Esophagus muscularis mucosa (tissue), 4 donors: Measurements from ENCODE around the gene MAD1L1. TPM values are rescaled to one million over a fixed set of nuclear protein-coding genes. Genes with fewer than 3 reads are reported as not detected.

ENCODE experiments used
- DNase-seq: peaks from one replicate; pipeline ENCODE4 v3.0.0-alpha.2; 2017; ENCODE audit errors: extremely low spot score
- H3K27ac ChIP-seq, 4 donors: fragments of 200-600 bp; sonication (generic); replicated peaks in 1 of 4; 1 replicate in 3 of 4; 2 replicates in 1 of 4; pipeline ENCODE4 v1.5.1; 2016 to 2019; ENCODE audit warnings: mild to moderate bottlenecking in 1 of 4
- H3K27me3 ChIP-seq, 4 donors: fragments of 200-600 bp; sonication (generic); one replicate each; pipeline versions ENCODE4 v1.5.1 to v1.6.0; 2016 to 2019
- H3K36me3 ChIP-seq, 4 donors: fragments of 200-600 bp; sonication (generic); one replicate each; pipeline ENCODE4 v1.5.1; 2016 to 2019
- H3K4me1 ChIP-seq, 4 donors: fragments of 200-600 bp; sonication (generic); one replicate each; pipeline ENCODE4 v1.5.1; 2016 to 2019
- H3K4me3 ChIP-seq, 4 donors: fragments of 200-600 bp; sonication (generic); 1 replicate in 2 of 4; 2 replicates in 2 of 4; pipeline ENCODE4 v1.5.1; 2016 to 2019; ENCODE audit warnings: mild to moderate bottlenecking in 4 of 4, moderate library complexity in 1 of 4
- H3K9me3 ChIP-seq, 4 donors: fragments of 200-600 bp; sonication (generic); 1 replicate in 3 of 4; 2 replicates in 1 of 4; pipeline ENCODE4 v1.5.1; 2016 to 2019
- EP300 ChIP-seq: sonication (generic); formaldehyde crosslinking; IDR thresholded peaks from one replicate; pipeline ENCODE4 v1.6.1; 2017; ENCODE audit warnings: antibody characterized with exemption
- POLR2A ChIP-seq: fragments of 450-650 bp; IDR thresholded peaks from one replicate; pipeline ENCODE4 v1.6.1; 2017; ENCODE audit warnings: antibody characterized with exemption, moderate library complexity, mild to moderate bottlenecking, low read depth
- POLR2AphosphoS5 ChIP-seq, 2 donors: sonication (generic); formaldehyde crosslinking; IDR thresholded peaks; one replicate each; pipeline ENCODE4 v1.6.1; 2017; ENCODE audit warnings: antibody characterized with exemption in 2 of 2
- WGBS: methylation state at CpG from one replicate; pipeline ENCODE4 v1.1.5; 2018; 5-methylcytosine and 5-hydroxymethylcytosine counted together
- intact Hi-C: fragments of 100-400 bp; cut with DNase I; formaldehyde crosslinking; loops from one replicate; pipeline ENCODE4 v1.15.1; 2023
- total RNA-seq, 4 donors: library from RNA; depleted of rRNA; stranded (reverse); fragments of >200 nt; gene quantifications; one replicate each; pipeline versions ENCODE4 v1.1.0 to v1.2.1, GENCODE V29; 2016
- TF ChIP-seq, protein P1 (sequence below), 3 experiments: fragments of 200-600 bp in 2 of 3; fragments of 450-650 bp in 1 of 3; sonication (generic) in 2 of 3; IDR thresholded peaks; one replicate each; pipeline ENCODE4 v1.5.1; 2017 to 2019; ENCODE audit warnings: antibody characterized with exemption in 3 of 3, mild to moderate bottlenecking in 2 of 3, moderate library complexity in 1 of 3

MAD1L1 gene
- total RNA-seq, 4 donors from 2014 or later, result 22.2 to 33.1 (median 29.5) TPM

DNA sequence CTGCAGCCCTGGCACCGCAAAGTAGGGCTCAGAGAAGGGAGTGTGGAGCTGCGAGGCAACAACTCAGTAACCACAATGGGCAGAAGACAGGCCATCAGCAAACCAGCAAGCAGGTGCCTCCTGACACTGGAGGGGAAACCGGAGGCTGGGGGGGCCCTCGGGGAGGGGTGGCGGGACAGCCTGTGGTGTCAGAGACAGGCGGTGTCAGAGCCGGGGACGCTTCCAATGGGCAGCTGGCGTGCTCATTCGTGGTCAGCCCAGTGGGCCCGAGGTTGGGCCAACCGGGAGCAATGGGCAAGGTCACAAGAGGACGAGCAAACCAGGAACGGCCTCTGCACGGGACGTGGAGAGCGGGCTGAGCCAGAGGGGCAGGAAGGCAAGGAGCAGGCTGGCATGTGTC is 158.1 kb downstream of the MAD1L1 start:
- Histone ChIP-seq H3K27me3 (no peaks in the 10 kb centered on the region), H3K27ac (no peak overlapping the region), H3K4me3 (no peak overlapping the region), H3K36me3 (peaks cover 0 to 19% (median 9%) of the 10 kb centered on the region in 4 donors), H3K4me1 (no peaks in the 10 kb centered on the region), H3K9me3 (no peaks in the 10 kb centered on the region)
- intact Hi-C loops, result no loop called here
- TF ChIP-seq POLR2A (no peak), POLR2AphosphoS5 (IDR thresholded peaks at IDR 0.05) (no peak), EP300 (no peak)
- TF ChIP-seq, protein P1, sequence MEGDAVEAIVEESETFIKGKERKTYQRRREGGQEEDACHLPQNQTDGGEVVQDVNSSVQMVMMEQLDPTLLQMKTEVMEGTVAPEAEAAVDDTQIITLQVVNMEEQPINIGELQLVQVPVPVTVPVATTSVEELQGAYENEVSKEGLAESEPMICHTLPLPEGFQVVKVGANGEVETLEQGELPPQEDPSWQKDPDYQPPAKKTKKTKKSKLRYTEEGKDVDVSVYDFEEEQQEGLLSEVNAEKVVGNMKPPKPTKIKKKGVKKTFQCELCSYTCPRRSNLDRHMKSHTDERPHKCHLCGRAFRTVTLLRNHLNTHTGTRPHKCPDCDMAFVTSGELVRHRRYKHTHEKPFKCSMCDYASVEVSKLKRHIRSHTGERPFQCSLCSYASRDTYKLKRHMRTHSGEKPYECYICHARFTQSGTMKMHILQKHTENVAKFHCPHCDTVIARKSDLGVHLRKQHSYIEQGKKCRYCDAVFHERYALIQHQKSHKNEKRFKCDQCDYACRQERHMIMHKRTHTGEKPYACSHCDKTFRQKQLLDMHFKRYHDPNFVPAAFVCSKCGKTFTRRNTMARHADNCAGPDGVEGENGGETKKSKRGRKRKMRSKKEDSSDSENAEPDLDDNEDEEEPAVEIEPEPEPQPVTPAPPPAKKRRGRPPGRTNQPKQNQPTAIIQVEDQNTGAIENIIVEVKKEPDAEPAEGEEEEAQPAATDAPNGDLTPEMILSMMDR (IDR thresholded peaks at IDR 0.05), result no peak
- 96% methylated on average over 16 of the region's 17 CpGs for WGBS
- no peak for DNase-seq

DNA sequence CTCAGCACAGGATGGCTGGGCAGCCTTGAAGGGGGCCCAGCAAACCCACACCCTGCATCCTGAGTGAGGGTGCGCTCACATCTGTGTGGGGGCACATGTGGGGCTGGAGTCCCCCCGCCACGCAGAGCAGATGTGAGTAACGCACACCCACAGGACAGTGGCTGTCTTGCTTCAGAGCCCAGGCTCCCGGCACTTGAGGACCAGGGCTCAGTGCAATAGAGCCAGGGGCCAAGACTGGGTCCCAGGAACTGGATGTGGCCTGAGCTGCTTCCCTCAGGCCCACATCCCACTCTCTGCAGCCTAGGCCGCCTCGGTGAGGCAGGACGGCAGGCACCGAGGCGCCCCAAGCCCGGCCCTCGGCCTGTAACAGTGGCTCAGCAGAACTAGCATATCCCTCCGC is 159.9 kb downstream of the MAD1L1 start:
- Histone ChIP-seq H3K4me1 (no peaks in the 10 kb centered on the region), H3K36me3 (peaks cover 0 to 31% (median 19%) of the 10 kb centered on the region in 4 donors), H3K9me3 (no peaks in the 10 kb centered on the region), H3K4me3 (no peak overlapping the region), H3K27ac (no peak overlapping the region), H3K27me3 (no peaks in the 10 kb centered on the region)
- no peak for TF ChIP-seq EP300
- TF ChIP-seq POLR2AphosphoS5 (IDR thresholded peaks at IDR 0.05), result no peak
- TF ChIP-seq, protein P1 (IDR thresholded peaks at IDR 0.05), result no peak
- TF ChIP-seq POLR2A, result no peak
- DNase-seq, result no peak
- WGBS, result 86% methylated on average over 13 of the region's 13 CpGs
- intact Hi-C loops, result no loop called here

DNA sequence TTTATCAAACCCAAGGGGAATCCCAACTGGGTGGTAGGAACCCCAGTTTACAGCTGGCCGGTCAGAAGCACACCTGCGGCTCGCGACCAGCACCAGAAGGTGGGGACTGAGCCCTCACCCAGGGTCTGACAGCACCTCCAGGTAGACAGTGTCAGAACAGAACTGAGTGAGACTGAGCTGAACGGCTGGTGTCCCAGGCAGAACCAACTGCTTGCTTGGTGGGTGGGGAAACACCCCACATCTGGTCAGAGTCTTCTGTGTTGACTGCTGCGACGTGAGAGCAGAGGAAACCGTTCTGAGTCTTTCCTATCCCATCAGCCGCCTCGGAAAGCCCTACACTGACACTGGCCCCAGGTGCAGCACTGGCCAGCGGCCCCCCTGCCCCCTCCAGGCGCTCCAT is 160.7 kb downstream of the MAD1L1 start:
- 94% methylated on average over 12 of the region's 12 CpGs for WGBS
- Histone ChIP-seq H3K27ac (no peak overlapping the region), H3K36me3 (peaks cover 0 to 31% (median 24%) of the 10 kb centered on the region in 4 donors), H3K4me3 (no peak overlapping the region), H3K4me1 (no peaks in the 10 kb centered on the region), H3K9me3 (no peaks in the 10 kb centered on the region), H3K27me3 (no peaks in the 10 kb centered on the region)
- TF ChIP-seq EP300 (no peak), POLR2AphosphoS5 (IDR thresholded peaks at IDR 0.05) (no peak), POLR2A (no peak)
- TF ChIP-seq, protein P1 (IDR thresholded peaks at IDR 0.05), result no peak
- intact Hi-C loops, result no loop called here
- DNase-seq, result no peak

DNA sequence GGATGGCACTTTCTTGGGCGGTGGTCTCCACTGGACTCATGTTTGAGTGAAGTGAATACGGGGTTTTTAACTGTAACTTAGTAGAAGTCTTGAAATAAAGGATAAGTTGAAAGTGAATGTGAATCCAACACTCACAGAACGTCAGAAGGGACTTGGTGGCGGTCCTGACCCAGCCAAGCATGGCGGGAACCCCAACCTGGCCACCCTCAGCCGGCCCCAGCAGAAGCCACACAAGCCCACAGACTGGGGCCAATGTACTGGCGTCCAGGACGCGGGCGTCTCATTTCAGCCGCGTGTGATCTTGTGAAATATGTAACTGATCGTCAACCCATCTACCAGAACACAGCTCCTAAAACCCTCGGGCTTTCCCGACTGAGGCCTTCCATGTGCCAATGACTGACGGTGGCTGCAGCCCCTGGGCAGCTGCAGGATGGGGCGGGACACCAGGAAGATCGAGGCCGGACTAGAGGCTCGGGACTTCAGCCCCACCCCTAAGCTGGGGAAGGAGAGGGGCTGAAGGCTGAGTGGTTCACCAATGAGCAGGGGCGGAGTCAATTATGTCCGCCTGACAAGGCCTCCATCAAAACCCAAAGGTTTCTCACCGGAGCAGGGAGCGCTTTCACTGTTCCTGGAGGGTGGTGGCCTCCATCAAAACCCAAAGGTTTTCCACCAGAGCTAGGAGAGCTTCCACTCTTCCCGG is 161.5 kb downstream of the MAD1L1 start:
- TF ChIP-seq, protein P1 (IDR thresholded peaks at IDR 0.05), result no peak
- TF ChIP-seq POLR2A (no peak), EP300 (no peak), POLR2AphosphoS5 (IDR thresholded peaks at IDR 0.05) (no peak)
- intact Hi-C loops, result no loop called here
- WGBS, result 93% methylated on average over 19 of the region's 25 CpGs
- Histone ChIP-seq H3K9me3 (no peaks in the 10 kb centered on the region), H3K4me3 (no peak overlapping the region), H3K4me1 (no peaks in the 10 kb centered on the region), H3K27ac (no peak overlapping the region), H3K27me3 (no peaks in the 10 kb centered on the region), H3K36me3 (peaks cover 0 to 33% (median 23%) of the 10 kb centered on the region in 4 donors)
- no peak for DNase-seq
